DOHH2 (cell line): ENCODE results near the gene CRISPLD2.

Experiments
- H3F3A ChIP-seq: fragments of 200-600 bp; sonication (generic), shearing (Covaris generic); 2 replicates; pipeline ENCODE4 v1.6.0; 2016; ENCODE audit warnings: antibody characterized with exemption, mild to moderate bottlenecking; ENCODE audit not compliant: control insufficient read depth, insufficient read depth
- H3K27ac ChIP-seq: fragments of 200-600 bp; sonication (generic); 2 replicates; pipeline ENCODE4 v1.5.1; 2014; ENCODE audit warnings: low read depth, mild to moderate bottlenecking, low read length, moderate library complexity
- H3K27me3 ChIP-seq: fragments of 200-600 bp; sonication (generic); 2 replicates; pipeline ENCODE4 v1.6.1; 2014; ENCODE audit warnings: mild to moderate bottlenecking, low read length, mixed read lengths; ENCODE audit not compliant: control insufficient read depth
- H3K36me3 ChIP-seq: fragments of 200-600 bp; sonication (generic); 2 replicates; pipeline ENCODE4 v1.6.1; 2014; ENCODE audit warnings: mild to moderate bottlenecking, low read length, moderate library complexity, mixed read lengths; ENCODE audit not compliant: control insufficient read depth
- H3K4me1 ChIP-seq: fragments of 200-600 bp; sonication (generic); 2 replicates; pipeline ENCODE4 v1.6.1; 2014; ENCODE audit warnings: mild to moderate bottlenecking, low read length, mixed read lengths; ENCODE audit not compliant: control insufficient read depth
- H3K4me2 ChIP-seq: fragments of 200-600 bp; sonication (generic); 2 replicates; pipeline ENCODE4 v1.6.0; 2014; ENCODE audit warnings: mild to moderate bottlenecking, low read length, moderate library complexity
- H3K4me3 ChIP-seq: fragments of 200-600 bp; sonication (generic); 2 replicates; pipeline ENCODE4 v1.5.1; 2014; ENCODE audit warnings: mild to moderate bottlenecking, low read length, mixed read lengths
- H3K79me2 ChIP-seq: fragments of 200-600 bp; sonication (generic); 2 replicates; pipeline ENCODE4 v1.6.1; 2014; ENCODE audit warnings: mild to moderate bottlenecking, low read length, mixed read lengths; ENCODE audit not compliant: control insufficient read depth
- H3K9me2 ChIP-seq: fragments of 200-600 bp; sonication (generic); replicated peaks from 2 replicates; pipeline ENCODE4 v1.6.1; 2014; ENCODE audit warnings: mild to moderate bottlenecking, low read length, mixed read lengths; ENCODE audit not compliant: control insufficient read depth
- H3K9me3 ChIP-seq: fragments of 200-600 bp; sonication (generic); 2 replicates; pipeline ENCODE4 v1.6.1; 2014; ENCODE audit warnings: antibody characterized with exemption, low read length, mixed read lengths; ENCODE audit not compliant: control insufficient read depth, insufficient read depth
- H4K20me1 ChIP-seq: fragments of 200-600 bp; sonication (generic); 2 replicates; pipeline ENCODE4 v1.6.0; 2014; ENCODE audit warnings: low read depth, mild to moderate bottlenecking, antibody characterized with exemption, low read length, moderate library complexity; ENCODE audit not compliant: control insufficient read depth, insufficient read depth
- EZH2phosphoT487 ChIP-seq: fragments of 200-600 bp; sonication (generic); IDR thresholded peaks from 2 replicates; pipeline ENCODE4 v1.6.1; 2017; ENCODE audit warnings: borderline replicate concordance, mild to moderate bottlenecking, antibody characterized with exemption, low read length, moderate library complexity, mixed read lengths
- TF ChIP-seq, protein P1 (sequence below): fragments of 200-600 bp; sonication (generic); IDR thresholded peaks from one replicate; pipeline ENCODE4 v1.5.1; 2014; ENCODE audit warnings: antibody characterized with exemption, mild to moderate bottlenecking, low read depth, low read length; ENCODE audit not compliant: poor library complexity, severe bottlenecking

Gene CRISPLD2

DNA sequence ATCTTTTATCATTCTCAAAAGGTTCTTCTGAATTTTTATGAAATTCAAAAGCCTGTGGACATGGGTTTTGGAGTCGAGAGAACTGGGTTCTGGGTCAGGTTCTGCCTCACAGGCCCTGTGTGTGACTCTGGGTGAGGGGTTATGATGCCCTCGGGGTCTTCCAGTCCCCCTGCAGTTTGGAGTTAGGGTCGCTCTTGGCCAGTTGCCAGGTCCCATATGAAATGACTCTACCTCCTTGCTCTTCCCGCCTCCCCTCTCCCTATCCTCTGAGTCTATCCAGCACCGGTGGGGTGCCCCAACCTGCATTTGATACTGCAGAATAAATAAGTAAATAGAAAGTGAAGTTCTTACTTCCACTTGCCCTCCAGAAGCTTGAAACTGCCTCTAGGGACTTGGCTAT, 137.4 kb downstream of the CRISPLD2 start:
- TF ChIP-seq, protein P1, sequence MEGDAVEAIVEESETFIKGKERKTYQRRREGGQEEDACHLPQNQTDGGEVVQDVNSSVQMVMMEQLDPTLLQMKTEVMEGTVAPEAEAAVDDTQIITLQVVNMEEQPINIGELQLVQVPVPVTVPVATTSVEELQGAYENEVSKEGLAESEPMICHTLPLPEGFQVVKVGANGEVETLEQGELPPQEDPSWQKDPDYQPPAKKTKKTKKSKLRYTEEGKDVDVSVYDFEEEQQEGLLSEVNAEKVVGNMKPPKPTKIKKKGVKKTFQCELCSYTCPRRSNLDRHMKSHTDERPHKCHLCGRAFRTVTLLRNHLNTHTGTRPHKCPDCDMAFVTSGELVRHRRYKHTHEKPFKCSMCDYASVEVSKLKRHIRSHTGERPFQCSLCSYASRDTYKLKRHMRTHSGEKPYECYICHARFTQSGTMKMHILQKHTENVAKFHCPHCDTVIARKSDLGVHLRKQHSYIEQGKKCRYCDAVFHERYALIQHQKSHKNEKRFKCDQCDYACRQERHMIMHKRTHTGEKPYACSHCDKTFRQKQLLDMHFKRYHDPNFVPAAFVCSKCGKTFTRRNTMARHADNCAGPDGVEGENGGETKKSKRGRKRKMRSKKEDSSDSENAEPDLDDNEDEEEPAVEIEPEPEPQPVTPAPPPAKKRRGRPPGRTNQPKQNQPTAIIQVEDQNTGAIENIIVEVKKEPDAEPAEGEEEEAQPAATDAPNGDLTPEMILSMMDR = no peak
- TF ChIP-seq EZH2phosphoT487 = no peak
- Histone ChIP-seq H3K4me2 (no peak overlapping the region), H3K9me2 (no peaks in the 10 kb centered on the region), H3K27ac (no peak overlapping the region), H4K20me1 (no peaks in the 10 kb centered on the region), H3K9me3 (no peaks in the 10 kb centered on the region), H3K4me3 (no peak overlapping the region), H3K27me3 (no peaks in the 10 kb centered on the region), H3K36me3 (no peaks in the 10 kb centered on the region), H3K4me1 (no peaks in the 10 kb centered on the region), H3K79me2 (no peaks in the 10 kb centered on the region), H3F3A (no peaks in the 10 kb centered on the region)

DNA sequence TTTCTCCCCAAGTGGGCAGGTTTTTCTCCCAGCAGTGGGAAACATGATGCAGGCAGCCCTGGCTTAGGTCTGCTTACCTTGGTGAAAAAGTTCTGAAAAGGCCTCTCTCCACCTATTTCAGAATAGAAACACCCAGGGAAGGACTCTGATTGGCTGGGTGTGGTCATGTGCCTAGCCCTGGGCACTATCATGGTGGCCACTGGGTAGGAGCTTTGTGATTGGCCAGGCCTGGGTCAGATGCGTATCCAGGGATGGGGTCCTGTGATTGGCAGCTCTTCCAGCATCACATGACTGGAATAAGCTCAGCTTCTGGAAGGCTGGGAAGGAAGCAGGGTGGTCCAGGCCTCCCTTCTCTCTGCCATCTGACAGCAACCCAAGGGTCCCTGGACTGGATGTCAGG, 138.0 kb downstream of the CRISPLD2 start:
- H3K27ac ChIP-seq = no peak overlapping the region
- H3K4me3 ChIP-seq = no peak overlapping the region
- no peaks in the 10 kb centered on the region for H3K36me3 ChIP-seq
- H3K79me2 ChIP-seq = no peaks in the 10 kb centered on the region
- H3K9me2 ChIP-seq = no peaks in the 10 kb centered on the region
- H4K20me1 ChIP-seq = no peaks in the 10 kb centered on the region
- no peaks in the 10 kb centered on the region for H3K27me3 ChIP-seq
- H3F3A ChIP-seq = no peaks in the 10 kb centered on the region
- TF ChIP-seq, protein P1 = no peak
- no peak for TF ChIP-seq EZH2phosphoT487
- no peaks in the 10 kb centered on the region for H3K4me1 ChIP-seq
- no peaks in the 10 kb centered on the region for H3K9me3 ChIP-seq
- no peak overlapping the region for H3K4me2 ChIP-seq
